Subcutaneous adipose tissue (tissue), 4 donors: ENCODE data around the gene AP1S2. TPM values are rescaled to one million over a fixed set of nuclear protein-coding genes. Genes with fewer than 3 reads are reported as not detected.

Experiments
- CTCF ChIP-seq: fragments of 450-650 bp; IDR thresholded peaks from one replicate; pipeline ENCODE4 v1.5.1; 2016; ENCODE audit warnings: low read depth, mild to moderate bottlenecking, control low read depth, antibody characterized with exemption, moderate library complexity
- total RNA-seq, 4 donors: library from RNA; depleted of rRNA; stranded (reverse); fragments of >200 nt; gene quantifications; one replicate each; pipeline ENCODE4 v1.1.0, GENCODE V29; 2016

The AP1S2 gene
- total RNA-seq: 100 to 1,000 TPM in 1 of 4 donors, 10 to 100 TPM in 3; 50.1 to 101 (median 75.6) TPM

GRCh38 chrX:15854712-15855567 lies at the start of gene AP1S2:
Gene AP1S2, minus strand, starts transcription at chrX:15854813. Its CDS starts 2,289 bp downstream, at chrX:15852524.
- no peak for TF ChIP-seq CTCF

- TF ChIP-seq CTCF: no peak
These were observed 48.6 kb upstream of the AP1S2 start for GRCh38 chrX:15903186-15903681.

GRCh38 chrX:15895334-15895733 lies 40.7 kb upstream of the AP1S2 start:
- no peak for TF ChIP-seq CTCF

GRCh38 chrX:15894724-15895123 lies 40.1 kb upstream of the AP1S2 start:
- TF ChIP-seq CTCF: no peak

GRCh38 chrX:15890463-15890862 lies 35.9 kb upstream of the AP1S2 start:
- TF ChIP-seq CTCF: no peak

DNA sequence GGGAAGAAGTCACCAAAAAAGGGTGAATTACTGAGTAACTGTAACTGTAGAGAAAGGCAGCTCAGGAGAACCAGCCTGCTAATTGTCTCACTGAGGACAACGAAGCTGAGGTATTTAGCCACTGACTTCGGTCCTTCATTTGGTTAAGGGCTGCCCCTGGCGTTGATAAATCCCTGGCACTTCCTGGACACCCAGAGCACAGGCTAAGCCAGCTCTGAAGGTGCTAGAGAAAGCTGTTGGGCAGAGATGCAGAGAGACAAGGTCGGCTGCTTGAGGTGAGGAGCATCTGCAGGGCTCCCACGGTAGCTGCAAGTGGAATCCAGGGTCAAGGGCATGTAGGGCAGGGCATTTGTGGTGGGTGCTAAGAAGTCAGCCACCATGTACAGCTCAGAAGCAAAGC lies 33.4 kb upstream of the AP1S2 start:
- no peak for TF ChIP-seq CTCF

- TF ChIP-seq CTCF: no peak
These were observed 28.9 kb upstream of the AP1S2 start for GRCh38 chrX:15883540-15883863.
